GM18519 (cell line): ENCODE results near the gene SORCS2.

Experiments
- ATAC-seq: cut with Tn5 transposase; IDR thresholded peaks from one replicate; pipeline ENCODE4 v1.9.1; 2021; ENCODE audit warnings: mild to moderate bottlenecking, moderate library complexity; ENCODE audit not compliant: unreplicated experiment, low FRiP score

SORCS2 gene

GRCh38 chr4:7299010-7299907 is 106.9 kb downstream of the SORCS2 start:
- ATAC-seq, result no peak

GRCh38 chr4:7299908-7300710 is 107.8 kb downstream of the SORCS2 start:
- ATAC-seq, result no peak

DNA sequence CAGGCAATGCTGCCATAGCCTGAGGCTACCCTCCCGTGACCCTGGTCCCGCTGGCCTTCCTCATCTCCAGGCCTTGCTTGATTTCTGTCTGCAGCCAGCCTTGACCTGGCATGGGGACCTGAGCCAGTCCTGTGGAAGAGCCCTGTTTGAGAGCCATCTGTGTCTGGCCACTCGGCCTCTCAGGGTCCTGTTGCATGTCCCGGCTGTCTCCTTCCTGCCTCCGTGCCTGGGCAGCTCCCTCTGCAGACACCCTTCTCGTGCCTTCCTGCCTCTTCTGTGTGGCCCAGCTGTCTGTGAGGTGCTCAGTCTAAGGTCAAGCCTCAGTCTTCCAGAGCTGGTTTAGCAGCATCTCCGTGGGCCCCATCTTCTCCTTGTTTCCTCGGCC is 108.4 kb downstream of the SORCS2 start:
- ATAC-seq, result no peak

- no peak for ATAC-seq
These were observed 108.9 kb downstream of the SORCS2 start for GRCh38 chr4:7301126-7301785.

DNA sequence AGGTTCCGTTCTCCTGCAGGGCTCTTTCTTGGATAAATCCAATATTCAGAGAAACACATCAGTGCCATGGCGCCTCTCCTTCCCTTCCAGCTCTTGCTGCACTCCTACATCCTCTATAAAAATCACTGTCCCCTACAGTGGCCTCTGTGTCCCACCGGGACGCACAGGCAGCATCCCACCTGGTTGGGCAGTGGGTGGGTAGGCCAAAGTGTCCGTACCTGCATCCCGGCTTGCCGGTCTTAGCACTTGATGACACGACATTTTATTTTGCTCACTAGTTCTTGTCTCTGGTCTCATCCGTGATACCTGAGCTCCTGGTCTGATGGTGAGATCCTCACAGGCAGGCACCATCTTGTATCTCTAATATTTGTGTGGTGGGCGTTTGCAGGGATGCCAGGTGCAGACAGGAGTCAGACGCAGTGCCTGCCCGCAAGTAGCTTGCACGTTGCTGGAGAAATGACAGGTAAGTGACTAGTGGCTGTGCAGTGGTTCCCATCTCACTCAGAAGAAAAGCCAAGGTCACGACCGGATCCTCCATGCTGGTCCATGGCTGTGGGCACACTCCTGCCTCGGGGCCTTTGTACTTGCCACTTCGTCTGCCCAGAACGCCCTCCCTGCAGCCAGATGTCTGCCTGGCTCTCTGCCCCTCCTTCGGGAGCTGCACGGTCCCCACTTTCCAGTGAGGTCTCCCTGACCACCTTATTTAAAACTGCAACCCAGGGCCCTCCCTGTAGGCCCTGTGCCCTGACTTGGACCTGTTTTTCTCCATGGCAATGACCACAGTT is 109.7 kb downstream of the SORCS2 start:
- ATAC-seq, result no peak

GRCh38 chr4:7302781-7303404 is 110.6 kb downstream of the SORCS2 start:
- no peak for ATAC-seq

- no peak for ATAC-seq
These were observed 111.2 kb downstream of the SORCS2 start for GRCh38 chr4:7303561-7303960.

DNA sequence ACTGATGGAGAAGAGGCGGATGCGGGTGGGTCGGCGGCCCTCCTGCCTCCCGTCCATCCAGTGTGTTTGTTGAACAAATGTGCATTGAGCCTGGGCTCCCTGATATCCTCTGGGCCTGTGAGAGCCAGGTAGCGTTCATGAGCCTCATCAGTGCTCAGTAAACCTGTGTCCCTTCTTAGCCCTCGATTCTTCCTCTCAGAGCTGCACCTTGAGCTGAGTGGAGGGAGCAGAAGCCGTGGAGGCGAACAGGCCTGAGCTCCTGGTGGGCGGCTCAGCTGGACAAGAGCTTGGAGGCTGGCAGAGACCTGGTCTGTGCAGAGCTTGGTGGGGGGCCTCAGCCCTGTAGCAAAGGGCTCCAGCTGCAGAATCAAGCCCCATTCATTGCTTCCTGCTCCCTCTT is 112.1 kb downstream of the SORCS2 start:
- ATAC-seq, result no peak

- ATAC-seq, result no peak
These were observed 114.0 kb downstream of the SORCS2 start for GRCh38 chr4:7306021-7306965.

DNA sequence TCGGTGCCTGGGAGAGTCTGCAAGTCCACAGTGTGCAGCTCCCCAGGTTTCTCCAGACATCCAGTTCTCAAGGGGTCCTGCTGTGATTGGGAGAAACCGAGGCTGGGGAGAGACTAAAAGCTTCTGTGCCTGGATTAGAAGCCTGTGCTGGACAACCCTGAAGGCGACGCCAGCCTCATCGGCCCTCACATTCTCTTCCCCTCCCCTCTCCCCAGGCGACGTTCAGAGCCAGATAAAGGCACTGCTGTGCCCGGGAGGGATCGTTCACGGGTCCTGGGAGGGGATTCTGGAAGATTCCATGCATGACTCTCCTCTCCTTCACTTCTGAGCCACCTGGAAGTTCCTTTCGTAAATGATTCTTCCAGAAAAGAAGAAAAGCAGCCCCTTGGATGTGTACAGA is 114.6 kb downstream of the SORCS2 start:
- no peak for ATAC-seq

GRCh38 chr4:7307394-7308099 is 115.2 kb downstream of the SORCS2 start:
- no peak for ATAC-seq

GRCh38 chr4:7309181-7309580 is 116.8 kb downstream of the SORCS2 start:
- ATAC-seq, result no peak

- no peak for ATAC-seq
These were observed 117.5 kb downstream of the SORCS2 start for GRCh38 chr4:7309636-7310390.

DNA sequence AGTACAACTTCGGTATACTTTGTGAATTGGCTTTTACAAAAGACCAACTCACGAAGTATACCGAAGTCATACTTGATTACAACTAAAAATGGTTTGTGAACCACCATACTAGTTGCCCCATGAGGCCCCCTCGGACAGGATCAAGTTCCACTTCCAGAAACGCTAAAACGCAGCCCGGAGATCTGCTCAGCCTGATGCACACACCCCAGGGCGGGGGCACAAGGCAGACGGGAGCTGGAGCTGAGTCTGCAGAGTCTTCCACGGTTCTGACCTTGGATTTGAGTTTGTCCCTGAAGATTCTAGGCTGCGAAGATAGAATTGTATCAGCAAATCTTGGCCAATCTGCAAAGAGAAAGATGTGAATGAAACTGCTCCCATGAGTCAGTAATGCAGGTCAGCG is 118.1 kb downstream of the SORCS2 start:
- no peak for ATAC-seq

DNA sequence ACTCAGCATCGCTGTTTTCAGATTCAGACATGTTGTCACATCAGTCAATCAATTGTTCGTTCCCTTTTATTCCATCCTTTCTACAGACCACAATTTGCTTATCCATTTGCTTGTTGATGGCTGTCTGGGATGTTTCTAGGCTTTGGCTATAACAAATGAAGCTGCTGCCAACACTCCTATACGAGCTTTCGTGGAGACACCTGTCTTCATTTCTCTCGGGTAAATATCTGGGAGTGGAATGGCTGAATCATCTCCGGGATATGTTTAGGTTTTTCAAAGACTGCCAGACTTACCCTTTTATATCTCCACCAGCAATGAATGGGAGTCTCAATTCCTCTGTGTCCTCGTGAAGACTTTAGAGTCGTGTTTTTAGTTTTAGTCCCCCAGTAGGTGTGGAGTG is 118.9 kb downstream of the SORCS2 start:
- no peak for ATAC-seq

- ATAC-seq, result no peak
These were observed 120.4 kb downstream of the SORCS2 start for GRCh38 chr4:7312691-7313090.

DNA sequence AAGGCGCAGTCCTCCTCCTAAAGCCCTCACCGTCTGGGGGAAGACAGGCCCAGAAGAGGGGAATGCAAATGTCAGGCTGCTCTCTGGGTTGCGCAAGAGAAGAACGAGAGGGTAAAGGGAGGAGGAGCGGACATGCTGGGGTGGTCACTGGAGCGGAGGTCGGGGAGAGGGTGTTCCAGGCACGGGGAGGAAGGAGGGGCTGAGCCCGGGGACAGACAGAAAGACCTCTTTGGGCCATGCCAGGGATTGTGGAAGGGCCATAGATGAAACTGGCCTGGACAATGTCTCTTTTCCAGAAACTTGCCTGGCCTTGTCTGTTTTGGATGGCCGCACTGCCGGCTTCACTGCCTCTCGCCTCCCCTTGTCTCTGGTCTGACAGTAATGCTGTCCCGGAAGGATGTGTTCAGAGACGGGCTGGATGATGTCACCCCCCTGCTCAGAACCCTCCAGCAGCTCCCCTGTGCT is 121.0 kb downstream of the SORCS2 start:
- ATAC-seq, result no peak
